OCI-LY3 (cell line): ENCODE data around the gene UIMC1.

ENCODE experiments used
- H2AFZ ChIP-seq: fragments of 200-600, 300-600 bp; shearing (Covaris generic); 2 replicates; pipeline ENCODE4 v1.6.0; 2014; ENCODE audit warnings: antibody characterized with exemption, low read depth, low read length
- H3K27ac ChIP-seq: fragments of 200-600, 300-600 bp; sonication (generic); 2 replicates; pipeline ENCODE4 v1.5.1; 2014; ENCODE audit warnings: mild to moderate bottlenecking, low read length, moderate library complexity, mixed read lengths
- H3K27me3 ChIP-seq: fragments of 200-600, 300-600 bp; sonication (generic); 2 replicates; pipeline ENCODE4 v1.6.1; 2014; ENCODE audit warnings: low read depth, low read length, mixed read lengths
- H3K36me3 ChIP-seq: fragments of 200-600, 300-600 bp; sonication (generic); replicated peaks from 2 replicates; pipeline ENCODE3; 2014; ENCODE audit warnings: low read depth, low read length, mixed read lengths
- H3K4me1 ChIP-seq: fragments of 300-600, 200-600 bp; sonication (generic); 2 replicates; pipeline ENCODE4 v1.6.1; 2014; ENCODE audit warnings: low read length, mixed read lengths
- H3K4me2 ChIP-seq: fragments of 200-600, 300-600 bp; sonication (generic); 2 replicates; pipeline ENCODE4 v1.6.1; 2014; ENCODE audit warnings: low read length, mixed read lengths
- H3K4me3 ChIP-seq: fragments of 300-600, 200-600 bp; sonication (generic); 2 replicates; pipeline ENCODE4 v1.5.1; 2014; ENCODE audit warnings: antibody characterized with exemption, mild to moderate bottlenecking, low read length, moderate library complexity
- H3K79me2 ChIP-seq: fragments of 300-600, 200-600 bp; shearing (Covaris generic); 2 replicates; pipeline ENCODE4 v1.6.1; 2014; ENCODE audit warnings: mild to moderate bottlenecking, low read length, mixed read lengths
- H3K9ac ChIP-seq: fragments of 300-600, 200-600 bp; shearing (Covaris generic); 2 replicates; pipeline ENCODE4 v1.6.0; 2014; ENCODE audit warnings: mild to moderate bottlenecking, low read length, moderate library complexity
- H3K9me3 ChIP-seq: fragments of 200-600, 300-600 bp; shearing (Covaris generic); 2 replicates; pipeline ENCODE4 v1.6.1; 2014; ENCODE audit warnings: low read length, mixed read lengths; ENCODE audit not compliant: insufficient read depth
- H4K20me1 ChIP-seq: fragments of 200-600, 300-600 bp; sonication (generic); 2 replicates; pipeline ENCODE4 v1.6.1; 2016; ENCODE audit warnings: low read length, mixed read lengths; ENCODE audit not compliant: insufficient read depth
- EZH2phosphoT487 ChIP-seq: fragments of 200-600 bp; shearing (Covaris generic); IDR thresholded peaks from 2 replicates; pipeline ENCODE4 v1.6.1; 2018; ENCODE audit warnings: antibody characterized with exemption, mixed run types, low read depth
- TF ChIP-seq, protein P1 (sequence below): fragments of 200-600, 300-600 bp; sonication (generic); IDR thresholded peaks from 2 replicates; pipeline ENCODE4 v1.5.1; 2014; ENCODE audit warnings: antibody characterized with exemption, low read length, low read depth

Gene UIMC1

GRCh38 chr5:176876506-176877431, 129.8 kb downstream of the UIMC1 start:
- Histone ChIP-seq H3K4me1 (no peaks in the 10 kb centered on the region), H3K4me3 (no peak overlapping the region), H3K27ac (no peak overlapping the region), H4K20me1 (no peaks in the 10 kb centered on the region), H3K27me3 (no peaks in the 10 kb centered on the region), H3K9ac (no peak overlapping the region), H3K36me3 (no peaks in the 10 kb centered on the region), H3K79me2 (no peaks in the 10 kb centered on the region), H3K4me2 (no peak overlapping the region), H3K9me3 (no peaks in the 10 kb centered on the region), H2AFZ (no peak overlapping the region)
- TF ChIP-seq, protein P1, sequence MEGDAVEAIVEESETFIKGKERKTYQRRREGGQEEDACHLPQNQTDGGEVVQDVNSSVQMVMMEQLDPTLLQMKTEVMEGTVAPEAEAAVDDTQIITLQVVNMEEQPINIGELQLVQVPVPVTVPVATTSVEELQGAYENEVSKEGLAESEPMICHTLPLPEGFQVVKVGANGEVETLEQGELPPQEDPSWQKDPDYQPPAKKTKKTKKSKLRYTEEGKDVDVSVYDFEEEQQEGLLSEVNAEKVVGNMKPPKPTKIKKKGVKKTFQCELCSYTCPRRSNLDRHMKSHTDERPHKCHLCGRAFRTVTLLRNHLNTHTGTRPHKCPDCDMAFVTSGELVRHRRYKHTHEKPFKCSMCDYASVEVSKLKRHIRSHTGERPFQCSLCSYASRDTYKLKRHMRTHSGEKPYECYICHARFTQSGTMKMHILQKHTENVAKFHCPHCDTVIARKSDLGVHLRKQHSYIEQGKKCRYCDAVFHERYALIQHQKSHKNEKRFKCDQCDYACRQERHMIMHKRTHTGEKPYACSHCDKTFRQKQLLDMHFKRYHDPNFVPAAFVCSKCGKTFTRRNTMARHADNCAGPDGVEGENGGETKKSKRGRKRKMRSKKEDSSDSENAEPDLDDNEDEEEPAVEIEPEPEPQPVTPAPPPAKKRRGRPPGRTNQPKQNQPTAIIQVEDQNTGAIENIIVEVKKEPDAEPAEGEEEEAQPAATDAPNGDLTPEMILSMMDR = no peak
- TF ChIP-seq EZH2phosphoT487 = no peak

- no peaks in the 10 kb centered on the region for H3K27me3 ChIP-seq
- H3K27ac ChIP-seq = no peak overlapping the region
- no peaks in the 10 kb centered on the region for H3K36me3 ChIP-seq
- no peak overlapping the region for H3K9ac ChIP-seq
- H3K9me3 ChIP-seq = no peaks in the 10 kb centered on the region
- H3K4me3 ChIP-seq = no peak overlapping the region
- H3K4me2 ChIP-seq = no peak overlapping the region
- H3K4me1 ChIP-seq = no peaks in the 10 kb centered on the region
- TF ChIP-seq, protein P1 = no peak
- no peak for TF ChIP-seq EZH2phosphoT487
- H4K20me1 ChIP-seq = no peaks in the 10 kb centered on the region
- no peaks in the 10 kb centered on the region for H3K79me2 ChIP-seq
- no peak overlapping the region for H2AFZ ChIP-seq
Observed at GRCh38 chr5:176875783-176876505, 130.6 kb downstream of the UIMC1 start.

DNA sequence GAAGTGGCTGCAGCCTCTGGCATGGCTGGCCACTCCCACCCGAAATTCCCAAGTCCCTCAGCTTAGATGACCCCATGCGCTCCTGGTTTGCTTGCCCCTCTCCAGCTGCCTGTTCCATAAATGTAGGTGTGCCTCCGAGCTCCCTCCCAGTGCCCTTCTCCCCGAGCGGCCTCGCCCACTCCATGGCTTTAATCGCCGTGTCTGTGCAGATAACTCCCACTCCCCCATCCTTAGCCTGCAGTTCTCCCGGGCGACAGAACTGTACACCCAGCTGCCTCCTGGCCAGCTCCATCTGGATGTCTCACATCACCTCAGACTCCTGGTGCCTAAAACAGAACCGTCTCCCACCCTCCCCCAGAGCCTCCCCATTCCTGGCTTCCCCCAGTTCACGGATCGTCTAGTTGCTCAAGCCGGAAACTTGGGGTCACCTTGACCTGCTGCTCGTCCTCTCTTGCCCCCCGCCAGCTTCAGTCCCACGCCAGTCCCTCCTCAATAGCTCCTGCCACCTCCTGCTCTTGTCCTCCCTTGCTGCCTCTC, 131.5 kb downstream of the UIMC1 start:
- no peaks in the 10 kb centered on the region for H3K79me2 ChIP-seq
- H2AFZ ChIP-seq = no peak overlapping the region
- no peak overlapping the region for H3K9ac ChIP-seq
- H4K20me1 ChIP-seq = no peaks in the 10 kb centered on the region
- H3K9me3 ChIP-seq = no peaks in the 10 kb centered on the region
- H3K27ac ChIP-seq = no peak overlapping the region
- TF ChIP-seq EZH2phosphoT487 = no peak
- TF ChIP-seq, protein P1 = no peak
- H3K4me2 ChIP-seq = no peak overlapping the region
- H3K4me1 ChIP-seq = no peaks in the 10 kb centered on the region
- no peak overlapping the region for H3K4me3 ChIP-seq
- H3K36me3 ChIP-seq = no peaks in the 10 kb centered on the region
- H3K27me3 ChIP-seq = no peaks in the 10 kb centered on the region
